Body of pancreas (tissue), 4 donors: ENCODE data around the gene ADK.

ENCODE experiments used
- POLR2A ChIP-seq, 3 donors: fragments of 450-650 bp; IDR thresholded peaks; one replicate each; pipeline ENCODE4 v1.6.1; 2016; ENCODE audit warnings: antibody characterized with exemption in 3 of 3, mild to moderate bottlenecking in 2 of 3
- TF ChIP-seq, protein P1 (sequence below), 7 experiments: fragments of 450-650 bp in 4 of 7; fragments of 200-600 bp in 3 of 7; sonication (generic) in 3 of 7; IDR thresholded peaks; one replicate each; pipeline ENCODE4 v1.5.1; 2016 to 2019; ENCODE audit warnings: antibody characterized with exemption in 7 of 7

DNA sequence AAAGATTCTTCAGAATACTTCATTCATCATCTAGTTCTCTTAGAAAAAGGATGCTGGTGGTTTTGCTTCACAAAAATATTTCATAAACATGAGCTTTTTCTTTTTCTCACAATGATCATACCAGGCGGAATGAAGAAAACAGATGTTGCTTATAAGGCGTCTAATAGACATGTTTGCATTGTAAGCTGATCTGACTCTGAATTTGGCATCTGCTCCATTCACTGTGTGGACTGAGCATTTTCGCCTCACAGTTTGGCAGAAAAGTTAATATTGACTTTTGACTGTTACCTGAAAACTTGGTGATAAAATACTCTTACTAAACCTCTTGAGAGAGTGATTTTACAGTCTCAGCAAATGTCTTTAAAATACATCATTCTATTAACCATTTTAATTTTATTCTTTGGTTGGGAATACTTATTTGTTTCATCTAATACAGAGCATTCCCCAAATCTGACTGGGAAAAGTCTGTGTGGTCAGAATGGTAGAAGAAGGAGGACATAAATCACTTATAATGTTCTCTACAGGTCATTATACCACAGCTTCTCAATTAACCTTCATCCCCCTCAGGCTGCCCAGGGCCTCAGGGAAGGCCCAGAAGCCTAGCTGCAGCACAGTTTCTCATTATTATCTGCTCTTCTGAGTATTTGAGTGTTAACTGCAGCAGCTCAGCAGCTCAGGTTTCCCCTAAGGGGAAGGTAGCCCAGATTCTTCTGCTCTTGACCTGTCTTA is 553.8 kb downstream of the ADK start:
- TF ChIP-seq, protein P1, sequence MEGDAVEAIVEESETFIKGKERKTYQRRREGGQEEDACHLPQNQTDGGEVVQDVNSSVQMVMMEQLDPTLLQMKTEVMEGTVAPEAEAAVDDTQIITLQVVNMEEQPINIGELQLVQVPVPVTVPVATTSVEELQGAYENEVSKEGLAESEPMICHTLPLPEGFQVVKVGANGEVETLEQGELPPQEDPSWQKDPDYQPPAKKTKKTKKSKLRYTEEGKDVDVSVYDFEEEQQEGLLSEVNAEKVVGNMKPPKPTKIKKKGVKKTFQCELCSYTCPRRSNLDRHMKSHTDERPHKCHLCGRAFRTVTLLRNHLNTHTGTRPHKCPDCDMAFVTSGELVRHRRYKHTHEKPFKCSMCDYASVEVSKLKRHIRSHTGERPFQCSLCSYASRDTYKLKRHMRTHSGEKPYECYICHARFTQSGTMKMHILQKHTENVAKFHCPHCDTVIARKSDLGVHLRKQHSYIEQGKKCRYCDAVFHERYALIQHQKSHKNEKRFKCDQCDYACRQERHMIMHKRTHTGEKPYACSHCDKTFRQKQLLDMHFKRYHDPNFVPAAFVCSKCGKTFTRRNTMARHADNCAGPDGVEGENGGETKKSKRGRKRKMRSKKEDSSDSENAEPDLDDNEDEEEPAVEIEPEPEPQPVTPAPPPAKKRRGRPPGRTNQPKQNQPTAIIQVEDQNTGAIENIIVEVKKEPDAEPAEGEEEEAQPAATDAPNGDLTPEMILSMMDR (IDR thresholded peaks at IDR 0.05): no peak
- no peak for TF ChIP-seq POLR2A (IDR thresholded peaks at IDR 0.05)
